A673 (cell line): ENCODE results near the gene SPIRE1. TPM values are rescaled to one million over a fixed set of nuclear protein-coding genes. Genes with fewer than 3 reads are reported as not detected.

Experiments used
- BruUV-seq: library from RNA; stranded (reverse); fragments of 400-500 nt; replicated peaks from 2 replicates; lab custom pipeline; 2021; lab: Mats Ljungman, UMichigan
- CTCF ChIA-PET: fragments of 300-600 bp; sonication (Branson Sonifier 250); formaldehyde crosslinking; loops from one replicate; lab custom pipeline; 2022; ENCODE audit warnings: antibody characterized with exemption; lab: Charles Lee
- POLR2A ChIA-PET: fragments of 300-600 bp; sonication (Branson Sonifier 250); formaldehyde crosslinking; loops from one replicate; lab custom pipeline; 2022; ENCODE audit warnings: antibody characterized with exemption; ENCODE audit not compliant: low non-redundant PET; lab: Charles Lee
- DNase-seq: peaks from one replicate; pipeline ENCODE4 v3.0.0-alpha.2; 2015; ENCODE audit warnings: low spot score
- H3K27ac ChIP-seq: fragments of 200-600 bp; sonication (generic); 2 replicates; pipeline ENCODE4 v1.5.1; 2016; ENCODE audit warnings: mixed run types, low read depth, mild to moderate bottlenecking, mixed read lengths, antibody characterized with exemption, low read length; ENCODE audit not compliant: poor library complexity, severe bottlenecking
- H3K27me3 ChIP-seq: fragments of 200-600 bp; sonication (generic); replicated peaks from 2 replicates; pipeline ENCODE4 v1.6.1; 2017; ENCODE audit warnings: mixed run types, low read depth, mild to moderate bottlenecking, mixed read lengths, antibody characterized with exemption, low read length; ENCODE audit not compliant: insufficient read depth, poor library complexity
- H3K36me3 ChIP-seq: fragments of 200-600 bp; sonication (generic); 2 replicates; pipeline ENCODE4 v1.6.1; 2016; ENCODE audit warnings: mixed run types, mild to moderate bottlenecking, mixed read lengths, antibody characterized with exemption, low read length; ENCODE audit not compliant: insufficient read depth, poor library complexity, severe bottlenecking
- H3K4me1 ChIP-seq: fragments of 200-600 bp; sonication (generic); 2 replicates; pipeline ENCODE4 v1.6.1; 2017; ENCODE audit warnings: mixed run types, mild to moderate bottlenecking, mixed read lengths, antibody characterized with exemption, low read length; ENCODE audit not compliant: insufficient read depth, poor library complexity, severe bottlenecking
- H3K4me3 ChIP-seq: fragments of 200-600 bp; sonication (generic); 2 replicates; pipeline ENCODE4 v1.5.1; 2016; ENCODE audit warnings: low read depth, mixed run types, mild to moderate bottlenecking, mixed read lengths, low read length; ENCODE audit not compliant: poor library complexity, severe bottlenecking
- H3K9me3 ChIP-seq: fragments of 200-600 bp; sonication (generic); 2 replicates; pipeline ENCODE4 v1.6.1; 2016; ENCODE audit warnings: mixed run types, low read depth, mild to moderate bottlenecking, mixed read lengths, antibody characterized with exemption, low read length; ENCODE audit not compliant: poor library complexity, severe bottlenecking
- EZH2 ChIP-seq: fragments of 200-600 bp; sonication (generic); IDR thresholded peaks from 2 replicates; pipeline ENCODE4 v1.6.1; 2017; ENCODE audit warnings: borderline replicate concordance, low read depth, mild to moderate bottlenecking, mixed read lengths, antibody characterized with exemption, low read length; ENCODE audit not compliant: poor library complexity, severe bottlenecking
- intact Hi-C: fragments of 100-400 bp; cut with micrococcal nuclease; formaldehyde crosslinking; loops from one replicate; pipeline ENCODE4 v1.10.0; 2022; ENCODE audit not compliant: unreplicated experiment
- total RNA-seq: library from RNA; stranded (reverse); gene quantifications from 2 replicates; pipeline ENCODE4 v1.2.3, GENCODE V29; 2021
- TF ChIP-seq, protein P1 (sequence below): fragments of 300-800, 200-600 bp; sonication (generic); conservative IDR thresholded peaks from 2 replicates; pipeline ENCODE4 v1.5.1; 2017; ENCODE audit warnings: low read depth, mild to moderate bottlenecking, antibody characterized with exemption, low read length, moderate library complexity, mixed read lengths

The SPIRE1 gene
- total RNA-seq, 1 experiment from 2014 or later, result 18.1 TPM

DNA sequence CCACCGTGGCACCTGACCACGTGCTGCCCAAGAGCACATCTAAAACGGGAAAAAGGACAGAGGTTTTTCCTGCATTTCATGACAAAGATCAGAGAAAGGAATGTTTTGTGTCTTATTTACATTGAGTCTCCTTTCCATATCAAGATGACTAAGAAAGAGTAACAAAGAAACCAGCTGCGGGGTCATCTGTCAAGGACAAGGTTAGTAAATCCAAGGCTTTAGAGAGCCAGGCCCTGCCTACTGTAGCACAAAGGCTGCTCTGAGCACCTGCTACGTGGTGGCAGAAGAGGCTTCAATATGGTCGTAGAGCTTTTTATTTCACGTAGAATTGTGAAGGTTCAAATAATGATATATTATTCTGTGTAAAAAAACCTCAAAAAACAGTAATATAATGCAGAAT, 199.1 kb downstream of the SPIRE1 start:
- no TSS peak for BruUV-seq
- TF ChIP-seq EZH2, result no peak
- TF ChIP-seq, protein P1, sequence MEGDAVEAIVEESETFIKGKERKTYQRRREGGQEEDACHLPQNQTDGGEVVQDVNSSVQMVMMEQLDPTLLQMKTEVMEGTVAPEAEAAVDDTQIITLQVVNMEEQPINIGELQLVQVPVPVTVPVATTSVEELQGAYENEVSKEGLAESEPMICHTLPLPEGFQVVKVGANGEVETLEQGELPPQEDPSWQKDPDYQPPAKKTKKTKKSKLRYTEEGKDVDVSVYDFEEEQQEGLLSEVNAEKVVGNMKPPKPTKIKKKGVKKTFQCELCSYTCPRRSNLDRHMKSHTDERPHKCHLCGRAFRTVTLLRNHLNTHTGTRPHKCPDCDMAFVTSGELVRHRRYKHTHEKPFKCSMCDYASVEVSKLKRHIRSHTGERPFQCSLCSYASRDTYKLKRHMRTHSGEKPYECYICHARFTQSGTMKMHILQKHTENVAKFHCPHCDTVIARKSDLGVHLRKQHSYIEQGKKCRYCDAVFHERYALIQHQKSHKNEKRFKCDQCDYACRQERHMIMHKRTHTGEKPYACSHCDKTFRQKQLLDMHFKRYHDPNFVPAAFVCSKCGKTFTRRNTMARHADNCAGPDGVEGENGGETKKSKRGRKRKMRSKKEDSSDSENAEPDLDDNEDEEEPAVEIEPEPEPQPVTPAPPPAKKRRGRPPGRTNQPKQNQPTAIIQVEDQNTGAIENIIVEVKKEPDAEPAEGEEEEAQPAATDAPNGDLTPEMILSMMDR, result no peak
- no peak for DNase-seq
- H3K4me1 ChIP-seq, result no peaks in the 10 kb centered on the region
- no peak overlapping the region for H3K4me3 ChIP-seq
- H3K9me3 ChIP-seq, result no peaks in the 10 kb centered on the region
- ChIA-PET CTCF (no interaction called here), POLR2A (no interaction called here)
- H3K27me3 ChIP-seq, result no peaks in the 10 kb centered on the region
- H3K36me3 ChIP-seq, result no peaks in the 10 kb centered on the region
- intact Hi-C loops, result no loop called here
- H3K27ac ChIP-seq, result no peak overlapping the region

DNA sequence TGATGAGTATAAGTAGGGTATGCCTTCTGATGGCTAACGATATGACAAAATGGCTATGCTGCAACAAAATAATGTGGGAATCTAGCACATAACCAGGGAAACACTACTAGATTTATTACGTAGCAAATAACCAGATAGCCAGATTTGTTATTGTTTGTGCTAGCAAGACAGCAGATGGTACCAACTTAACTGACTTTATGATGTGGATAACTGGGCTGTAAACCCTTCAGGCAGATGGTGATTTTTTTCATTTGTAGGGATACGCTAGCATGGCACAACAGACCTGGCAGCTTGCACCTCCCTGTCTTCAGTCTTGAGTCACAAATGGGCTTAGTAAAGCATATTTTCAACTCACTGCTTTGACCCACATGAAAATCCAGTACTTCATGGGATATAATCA, 201.5 kb downstream of the SPIRE1 start:
- Histone ChIP-seq H3K36me3 (no peaks in the 10 kb centered on the region), H3K4me3 (no peak overlapping the region), H3K27me3 (no peaks in the 10 kb centered on the region), H3K4me1 (no peaks in the 10 kb centered on the region), H3K9me3 (no peaks in the 10 kb centered on the region), H3K27ac (no peak overlapping the region)
- DNase-seq, result no peak
- ChIA-PET CTCF (interaction anchor here (0.6 kb wide), 1 partner anchor 184 kb away, joined by 4 read pairs; no protein-coding TSS in a partner anchor), POLR2A (no interaction called here)
- intact Hi-C loops, result no loop called here
- TF ChIP-seq EZH2, result no peak
- TF ChIP-seq, protein P1, result no peak
- no TSS peak for BruUV-seq

DNA sequence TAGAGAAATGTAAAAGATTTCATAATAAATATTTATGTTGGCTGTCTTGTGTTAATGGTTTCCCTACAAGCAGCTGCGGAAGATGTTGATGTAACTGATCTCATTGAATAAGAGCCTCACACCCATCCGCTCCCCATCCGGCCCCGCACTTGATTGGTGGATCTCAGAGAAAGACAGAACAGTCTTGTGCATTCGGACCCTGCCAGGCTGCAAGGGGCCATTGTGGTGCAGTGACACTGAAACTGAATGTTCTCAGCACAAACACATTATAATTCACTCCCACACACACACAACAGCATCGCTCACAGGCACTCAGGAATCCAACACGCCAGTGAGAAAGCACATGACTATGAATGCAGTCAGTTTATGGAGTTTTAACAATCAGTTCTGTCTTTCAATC, 202.4 kb downstream of the SPIRE1 start:
- TF ChIP-seq, protein P1, result no peak
- no peak for TF ChIP-seq EZH2
- H3K36me3 ChIP-seq, result no peaks in the 10 kb centered on the region
- ChIA-PET POLR2A (no interaction called here), CTCF (no interaction called here)
- no peaks in the 10 kb centered on the region for H3K27me3 ChIP-seq
- no TSS peak for BruUV-seq
- H3K9me3 ChIP-seq, result no peaks in the 10 kb centered on the region
- intact Hi-C loops, result no loop called here
- H3K27ac ChIP-seq, result no peak overlapping the region
- H3K4me3 ChIP-seq, result no peak overlapping the region
- H3K4me1 ChIP-seq, result no peaks in the 10 kb centered on the region
- no peak for DNase-seq
